ENCODE results near the gene MTCL1. TPM values are rescaled to one million over a fixed set of nuclear protein-coding genes. Genes with fewer than 3 reads are reported as not detected.

The MTCL1 gene
- total RNA-seq, 1 donor from 2014 or later, result 100 TPM

- TF ChIP-seq CTCF (IDR thresholded peaks at IDR 0.05; ENCODE audit: partially characterized antibody, unreplicated experiment), result no peak
- Mint-ChIP-seq H3K9me3 (ENCODE audit: unreplicated experiment) (peaks cover 5% of the 10 kb centered on the region), H3K27ac (ENCODE audit: unreplicated experiment) (no peak overlapping the region), H3K4me3 (ENCODE audit: unreplicated experiment) (no peak overlapping the region), H3K36me3 (ENCODE audit: unreplicated experiment) (peaks cover 6% of the 10 kb centered on the region), H3K27me3 (ENCODE audit: unreplicated experiment) (no peaks in the 10 kb centered on the region), H3K4me1 (ENCODE audit: low read depth, unreplicated experiment) (peaks cover 26% of the 10 kb centered on the region)
- DNase-seq, result no peak
Measured at GRCh38 chr18:8778386-8778785, 73.0 kb downstream of the MTCL1 start.

- Mint-ChIP-seq H3K27ac (ENCODE audit: unreplicated experiment) (no peak overlapping the region), H3K36me3 (ENCODE audit: unreplicated experiment) (peaks cover 6% of the 10 kb centered on the region), H3K27me3 (ENCODE audit: unreplicated experiment) (no peaks in the 10 kb centered on the region), H3K9me3 (ENCODE audit: unreplicated experiment) (peaks cover 5% of the 10 kb centered on the region), H3K4me1 (ENCODE audit: low read depth, unreplicated experiment) (peaks cover 26% of the 10 kb centered on the region), H3K4me3 (ENCODE audit: unreplicated experiment) (no peak overlapping the region)
- no peak for TF ChIP-seq CTCF (IDR thresholded peaks at IDR 0.05; ENCODE audit: partially characterized antibody, unreplicated experiment)
- DNase-seq, result no peak
Measured at GRCh38 chr18:8778824-8779223, 73.5 kb downstream of the MTCL1 start.

DNA sequence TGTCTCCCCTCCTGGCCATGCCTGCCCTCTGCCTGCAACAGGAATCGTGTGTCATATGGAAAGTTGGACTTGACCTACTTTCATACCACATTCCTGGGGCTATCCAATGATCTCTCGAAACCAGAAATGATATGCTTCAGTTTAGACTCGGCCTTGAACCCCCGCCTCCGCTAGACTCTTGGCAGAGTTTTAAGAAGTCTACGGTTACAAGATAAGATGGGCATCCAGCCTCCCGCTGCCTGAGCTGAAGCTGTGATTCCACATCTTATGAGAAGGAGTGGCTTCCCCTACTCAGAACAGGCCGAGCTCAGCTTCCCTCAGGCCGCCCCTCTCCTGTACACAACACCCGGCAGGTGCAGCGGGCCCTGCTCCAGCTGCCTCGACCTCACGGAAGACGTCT, 73.9 kb downstream of the MTCL1 start:
- peaks cover 26% of the 10 kb centered on the region for H3K4me1 Mint-ChIP-seq (ENCODE audit: low read depth, unreplicated experiment)
- H3K9me3 Mint-ChIP-seq (ENCODE audit: unreplicated experiment), result peaks cover 5% of the 10 kb centered on the region
- no peak for TF ChIP-seq CTCF (IDR thresholded peaks at IDR 0.05; ENCODE audit: partially characterized antibody, unreplicated experiment)
- H3K4me3 Mint-ChIP-seq (ENCODE audit: unreplicated experiment), result no peak overlapping the region
- no peaks in the 10 kb centered on the region for H3K27me3 Mint-ChIP-seq (ENCODE audit: unreplicated experiment)
- no peak overlapping the region for H3K27ac Mint-ChIP-seq (ENCODE audit: unreplicated experiment)
- no peak for DNase-seq
- peaks cover 6% of the 10 kb centered on the region for H3K36me3 Mint-ChIP-seq (ENCODE audit: unreplicated experiment)

- Mint-ChIP-seq H3K36me3 (ENCODE audit: unreplicated experiment) (peaks cover 11% of the 10 kb centered on the region), H3K27me3 (ENCODE audit: unreplicated experiment) (peaks cover 2% of the 10 kb centered on the region), H3K9me3 (ENCODE audit: unreplicated experiment) (peaks cover 9% of the 10 kb centered on the region), H3K4me3 (ENCODE audit: unreplicated experiment) (no peak overlapping the region), H3K4me1 (ENCODE audit: low read depth, unreplicated experiment) (peaks cover 26% of the 10 kb centered on the region), H3K27ac (ENCODE audit: unreplicated experiment) (no peak overlapping the region)
- no peak for TF ChIP-seq CTCF (IDR thresholded peaks at IDR 0.05; ENCODE audit: partially characterized antibody, unreplicated experiment)
- no peak for DNase-seq
Measured at GRCh38 chr18:8780227-8780626, 74.9 kb downstream of the MTCL1 start.

DNA sequence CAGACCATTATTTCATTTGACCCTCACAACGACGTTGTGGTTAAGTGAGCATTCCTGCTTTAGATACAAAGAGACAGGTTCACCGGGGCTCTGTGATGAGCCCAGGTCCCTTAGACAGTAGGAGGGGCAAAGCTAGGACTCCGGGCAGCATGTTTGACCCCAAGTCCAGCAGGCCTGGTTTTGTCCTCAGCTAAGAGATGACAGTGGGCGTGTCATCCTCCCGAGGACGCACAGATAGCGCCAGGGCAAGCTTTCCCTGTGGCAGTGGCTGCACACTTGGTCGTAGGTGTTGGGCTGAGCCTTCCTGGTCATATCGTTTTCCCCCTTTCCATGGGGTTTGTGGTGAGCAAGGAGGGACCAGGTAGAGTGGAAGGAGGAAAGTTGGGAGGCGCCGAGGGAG, 76.3 kb downstream of the MTCL1 start:
- Mint-ChIP-seq H3K4me3 (ENCODE audit: unreplicated experiment) (no peak overlapping the region), H3K4me1 (ENCODE audit: low read depth, unreplicated experiment) (peaks cover 34% of the 10 kb centered on the region), H3K27ac (ENCODE audit: unreplicated experiment) (no peak overlapping the region), H3K36me3 (ENCODE audit: unreplicated experiment) (peaks cover 16% of the 10 kb centered on the region), H3K27me3 (ENCODE audit: unreplicated experiment) (peaks cover 5% of the 10 kb centered on the region), H3K9me3 (ENCODE audit: unreplicated experiment) (peaks cover 12% of the 10 kb centered on the region)
- no peak for DNase-seq
- no peak for TF ChIP-seq CTCF (IDR thresholded peaks at IDR 0.05; ENCODE audit: partially characterized antibody, unreplicated experiment)

Data from glutamatergic neuron (in vitro differentiated cells).